A549 (cell line): Measurements from ENCODE around the gene CDA. TPM values are rescaled to one million over a fixed set of nuclear protein-coding genes. Genes with fewer than 3 reads are reported as not detected.

Experiments used
- ATAC-seq, 2 experiments: fragments of 200-7000 bp in 1 of 2; fragments of >200 bp in 1 of 2; cut with Nextera tagmentation in 1 of 2; cut with Tn5 transposase in 1 of 2; 3 replicates each; pipeline versions ENCODE4 v1.8.0 to v1.9.1; 2018 to 2020; ENCODE audit warnings: mild to moderate bottlenecking in 1 of 2, moderate library complexity in 1 of 2
- CTCF ChIA-PET: fragments of 300-600 bp; sonication (Branson Sonifier 250); formaldehyde crosslinking; extraction: SDS; loops from one replicate; lab custom pipeline; 2021; ENCODE audit warnings: antibody characterized with exemption, inconsistent platforms; lab: Yijun Ruan, JAX
- POLR2A ChIA-PET: fragments of 350-600 bp; formaldehyde crosslinking; extraction: SDS; loops from one replicate; lab custom pipeline; 2021; ENCODE audit warnings: antibody characterized with exemption, inconsistent platforms; lab: Yijun Ruan, JAX
- DNase-seq, 2 experiments: peaks; one replicate each; pipeline versions ENCODE4 v3.0.0 to v3.0.0-alpha.2; 2011 to 2016; ENCODE audit warnings: low read depth in 1 of 2, low spot score in 1 of 2
- FAIRE-seq: peaks from 2 replicates; lab custom pipeline; 2011; peaks lifted over from hg19 to GRCh38; lab: Jason Lieb, UNC
- H3K27ac ChIP-seq, 2 experiments: fragments of >200 bp; sonication (Bioruptor Twin); formaldehyde crosslinking; 3 replicates each; pipeline ENCODE4 v1.5.1; 2016 to 2017
- H3K4me1 ChIP-seq: fragments of >200 bp; sonication (Bioruptor Twin); formaldehyde crosslinking; 3 replicates; pipeline ENCODE4 v1.6.1; 2016
- H3K4me2 ChIP-seq: fragments of >200 bp; sonication (Bioruptor Twin); formaldehyde crosslinking; 3 replicates; pipeline ENCODE4 v1.6.1; 2016
- H3K4me3 ChIP-seq: fragments of >200 bp; sonication (Bioruptor Twin); formaldehyde crosslinking; 3 replicates; pipeline ENCODE4 v1.5.1; 2016
- H3K9me3 ChIP-seq: fragments of >200 bp; sonication (Bioruptor Twin); formaldehyde crosslinking; 3 replicates; pipeline ENCODE4 v1.6.1; 2016
- BHLHE40 ChIP-seq: IDR thresholded peaks from 2 replicates; pipeline ENCODE4 v1.6.1; 2012; ENCODE audit warnings: low read depth, low read length, inconsistent platforms
- CBX2 ChIP-seq: fragments of 200-600 bp; sonication (generic); IDR thresholded peaks from 2 replicates; pipeline ENCODE4 v1.6.1; 2016; ENCODE audit warnings: low read depth, mild to moderate bottlenecking, borderline replicate concordance
- CBX8 ChIP-seq: fragments of 200-600 bp; sonication (generic); IDR thresholded peaks from 2 replicates; pipeline ENCODE4 v1.6.1; 2016
- CHD2 ChIP-seq: fragments of 150-350 bp; IDR thresholded peaks from 2 replicates; pipeline ENCODE4 v1.6.1; 2014; ENCODE audit warnings: low read length; ENCODE audit not compliant: partially characterized antibody
- CTCF ChIP-seq: fragments of >200 bp; sonication (Bioruptor Twin); formaldehyde crosslinking; IDR thresholded peaks from 3 replicates; pipeline ENCODE4 v1.5.1; 2016
- E2F6 ChIP-seq: IDR thresholded peaks from 2 replicates; pipeline ENCODE4 v1.6.1; 2012; ENCODE audit warnings: low read depth, borderline replicate concordance
- EHF ChIP-seq: fragments of 250-450 bp; sonication (Bioruptor Pico); IDR thresholded peaks from 2 replicates; pipeline ENCODE4 v1.5.0; 2020; ENCODE audit warnings: mild to moderate bottlenecking
- ESRRA ChIP-seq: fragments of 150-350 bp; IDR thresholded peaks from 2 replicates; pipeline ENCODE4 v1.6.1; 2014; ENCODE audit warnings: mild to moderate bottlenecking, low read length, borderline replicate concordance
- FOSB ChIP-seq: fragments of 250-450 bp; sonication (Bioruptor Pico); IDR thresholded peaks from 2 replicates; pipeline ENCODE4 v1.5.0; 2020; ENCODE audit warnings: mild to moderate bottlenecking, moderate library complexity
- FOXS1 ChIP-seq: fragments of 250-450 bp; sonication (Bioruptor Pico); IDR thresholded peaks from 2 replicates; pipeline ENCODE4 v1.5.0; 2020; ENCODE audit warnings: mild to moderate bottlenecking, moderate library complexity
- HDAC2 ChIP-seq: fragments of 200-600 bp; sonication (generic); IDR thresholded peaks from 2 replicates; pipeline ENCODE4 v1.6.1; 2016
- HMGXB4 ChIP-seq: fragments of 250-450 bp; sonication (Bioruptor Pico); IDR thresholded peaks from 2 replicates; pipeline ENCODE4 v1.5.0; 2021; ENCODE audit warnings: mild to moderate bottlenecking, moderate library complexity, borderline replicate concordance
- HOXB5 ChIP-seq: fragments of 250-450 bp; sonication (Bioruptor Pico); IDR thresholded peaks from 2 replicates; pipeline ENCODE4 v1.5.0; 2020; ENCODE audit warnings: mild to moderate bottlenecking, moderate library complexity
- JUN ChIP-seq, 2 experiments: fragments of >200 bp; sonication (Bioruptor Twin); formaldehyde crosslinking; IDR thresholded peaks; 2 replicates in 1 of 2; 3 replicates in 1 of 2; pipeline ENCODE4 v1.6.1; 2016 to 2017
- JUNB ChIP-seq: fragments of >200 bp; sonication (Bioruptor Twin); formaldehyde crosslinking; IDR thresholded peaks from 2 replicates; pipeline ENCODE4 v1.6.1; 2016
- KDM1A ChIP-seq: fragments of 200-600 bp; sonication (generic); IDR thresholded peaks from 2 replicates; pipeline ENCODE4 v1.6.1; 2016; ENCODE audit warnings: low read depth, mild to moderate bottlenecking
- MAX ChIP-seq: IDR thresholded peaks from 2 replicates; pipeline ENCODE4 v1.6.1; 2012
- MAZ ChIP-seq: fragments of 150-350 bp; IDR thresholded peaks from 2 replicates; pipeline ENCODE4 v1.6.1; 2014; ENCODE audit warnings: antibody characterized with exemption, low read depth, low read length, borderline replicate concordance
- MYC ChIP-seq: IDR thresholded peaks from 2 replicates; pipeline ENCODE4 v1.6.1; 2012; ENCODE audit warnings: mild to moderate bottlenecking, inconsistent platforms, low read length, improper control_type of control experiment, borderline replicate concordance
- NFE2L2 ChIP-seq: fragments of 150-350 bp; conservative IDR thresholded peaks from 2 replicates; pipeline ENCODE4 v1.6.1; 2014; ENCODE audit warnings: low read length
- PHF8 ChIP-seq: fragments of 200-600 bp; sonication (generic); IDR thresholded peaks from 2 replicates; pipeline ENCODE4 v1.6.1; 2016; ENCODE audit warnings: low read depth, mild to moderate bottlenecking, antibody characterized with exemption, moderate library complexity, borderline replicate concordance
- POLR2A ChIP-seq: IDR thresholded peaks from 2 replicates; pipeline ENCODE4 v1.6.1; 2012; ENCODE audit warnings: mild to moderate bottlenecking, low read length
- RARB ChIP-seq: fragments of 250-450 bp; sonication (Bioruptor Pico); IDR thresholded peaks from 2 replicates; pipeline ENCODE4 v1.8.0; 2021; ENCODE audit warnings: mild to moderate bottlenecking, moderate library complexity
- RNF2 ChIP-seq: fragments of 200-600 bp; sonication (generic); IDR thresholded peaks from 2 replicates; pipeline ENCODE4 v1.6.1; 2016; ENCODE audit warnings: low read depth, mild to moderate bottlenecking, antibody characterized with exemption, moderate library complexity, borderline replicate concordance
- SMC3 ChIP-seq: fragments of >200 bp; sonication (Bioruptor Twin); formaldehyde crosslinking; IDR thresholded peaks from 3 replicates; pipeline ENCODE4 v1.6.1; 2018; ENCODE audit warnings: inconsistent platforms
- TP53 ChIP-seq: fragments of 250-450 bp; sonication (Bioruptor Pico); IDR thresholded peaks from 2 replicates; pipeline ENCODE4 v1.5.0; 2021; ENCODE audit warnings: mild to moderate bottlenecking, moderate library complexity
- USF2 ChIP-seq: fragments of 450-650 bp; IDR thresholded peaks from 2 replicates; pipeline ENCODE4 v1.6.1; 2014; ENCODE audit warnings: antibody characterized with exemption
- ZC3H11A ChIP-seq: fragments of 450-650 bp; IDR thresholded peaks from 2 replicates; pipeline ENCODE4 v1.6.1; 2014; ENCODE audit warnings: antibody characterized with exemption, mild to moderate bottlenecking
- ZFP36 ChIP-seq: fragments of 450-650 bp; IDR thresholded peaks from 2 replicates; pipeline ENCODE4 v1.6.1; 2014; ENCODE audit warnings: borderline replicate concordance; ENCODE audit not compliant: partially characterized antibody
- ZSCAN20 ChIP-seq: fragments of 250-450 bp; sonication (Bioruptor Pico); IDR thresholded peaks from 2 replicates; pipeline ENCODE4 v1.8.0; 2022; ENCODE audit warnings: mild to moderate bottlenecking, moderate library complexity
- WGBS: methylation state at CpG from one replicate; pipeline ENCODE4 v1.1.6; 2017; ENCODE audit errors: missing lambda C conversion rate; 5-methylcytosine and 5-hydroxymethylcytosine counted together
- polyA plus RNA-seq, 4 experiments: library from polyadenylated mRNA; depleted of rRNA in 3 of 4; stranded (reverse); fragments of >200 nt; fragmentation: RNase III in 1 of 4; extraction: RNeasy Plus Mini Kit Qiagen cat#74134 plus additional on column Dnase treatment in 1 of 4; gene quantifications; 2 replicates in 3 of 4; 3 replicates in 1 of 4; pipeline ENCODE4 v1.2.3, GENCODE V29; 2011 to 2017

CDA gene
- polyA plus RNA-seq, 2 of the 4 experiments (the other 2 are of a cell fraction): 11.2 to 44.6 TPM

GRCh38 chr1:20555758-20556120 is 33.2 kb upstream of the CDA start:
- FAIRE-seq: no peak
- POLR2A ChIA-PET: no interaction called here

GRCh38 chr1:20558191-20558590 is 30.7 kb upstream of the CDA start:
- Histone ChIP-seq H3K9me3 (no peaks in the 10 kb centered on the region), H3K4me2 (no peak overlapping the region), H3K4me1 (no peaks in the 10 kb centered on the region), H3K4me3 (no peak overlapping the region), H3K27ac (no peak overlapping the region)
- FAIRE-seq (no peak), DNase-seq (no peak), ATAC-seq (no peak)
- ChIA-PET POLR2A (no interaction called here), CTCF (interaction anchor here (2.4 kb wide), 1 partner anchor 75 kb away, joined by 7 read pairs; the partner anchor contains the start of gene PINK1)
- no peak for TF ChIP-seq TP53 (CRISPR knock-in tag)
- TF ChIP-seq ZFP36: no peak
- TF ChIP-seq MYC: no peak
- no peak for TF ChIP-seq JUNB
- no peak for TF ChIP-seq USF2
- no peak for TF ChIP-seq HDAC2
- no peak for TF ChIP-seq CHD2
- TF ChIP-seq EHF: no peak
- TF ChIP-seq ESRRA: no peak
- TF ChIP-seq ZSCAN20: no peak
- TF ChIP-seq KDM1A: no peak
- TF ChIP-seq MAZ: no peak
- 89% methylated on average over 5 of the region's 5 CpGs for WGBS

More at GRCh38 chr1:20555758-20556120, 33.2 kb upstream of the CDA start:
- Histone ChIP-seq H3K4me3 (no peak overlapping the region), H3K27ac (no peak overlapping the region)
- ATAC-seq (no peak), DNase-seq (no peak)
- CTCF ChIA-PET: interaction anchor here (2.4 kb wide), 1 partner anchor 78 kb away, joined by 7 read pairs; the partner anchor contains the start of gene PINK1
- no peak for TF ChIP-seq MYC
- no peak for TF ChIP-seq POLR2A
- TF ChIP-seq CTCF: no peak
- TF ChIP-seq FOSB (CRISPR knock-in tag): no peak
- no peak for TF ChIP-seq RARB
- no peak for TF ChIP-seq TP53 (CRISPR knock-in tag)
- TF ChIP-seq JUN (IDR thresholded peaks at IDR 0.05): no peak
- no peak for TF ChIP-seq PHF8
- TF ChIP-seq HMGXB4 (CRISPR knock-in tag): no peak
- TF ChIP-seq, all 56 proteins: peak for 0
- no peaks in the 10 kb centered on the region for H3K9me3 ChIP-seq
- H3K4me2 ChIP-seq: no peak overlapping the region
- H3K4me1 ChIP-seq: peaks cover 8% of the 10 kb centered on the region
- WGBS: 59% methylated on average over 4 of the region's 4 CpGs

GRCh38 chr1:20560966-20561365 is 27.9 kb upstream of the CDA start:
- Histone ChIP-seq H3K27ac (no peak overlapping the region), H3K4me1 (no peaks in the 10 kb centered on the region), H3K4me3 (no peak overlapping the region), H3K4me2 (no peak overlapping the region), H3K9me3 (no peaks in the 10 kb centered on the region)
- WGBS: 63% methylated on average over 1 of the region's 1 CpG
- ATAC-seq (no peak), DNase-seq (no peak), FAIRE-seq (no peak)
- POLR2A ChIA-PET: no interaction called here
- CTCF ChIA-PET: interaction anchor here (0.9 to 1.7 kb wide), 3 partner anchors 14 to 78 kb away, joined by 3 to 5 read pairs (median 4); no protein-coding TSS in a partner anchor
- TF ChIP-seq RARB: no peak
- no peak for TF ChIP-seq SMC3
- no peak for TF ChIP-seq ZC3H11A
- TF ChIP-seq CBX8: no peak
- no peak for TF ChIP-seq E2F6
- no peak for TF ChIP-seq FOXS1 (CRISPR knock-in tag)
- TF ChIP-seq MAX: no peak
- TF ChIP-seq RNF2: no peak
- no peak for TF ChIP-seq HOXB5
- TF ChIP-seq FOSB (CRISPR knock-in tag): no peak
- TF ChIP-seq HMGXB4 (CRISPR knock-in tag): no peak
- TF ChIP-seq CBX2: no peak
- no peak for TF ChIP-seq BHLHE40
- no peak for TF ChIP-seq NFE2L2
